T-helper 22 cell (primary cell): ENCODE results near the gene TEX261.
"Not testable (repeated sequence)": the region's sequence is repeated elsewhere in the genome, so short reads cannot be mapped to it uniquely, and the experiment has no call there.

ENCODE experiments used
- DNase-seq: peaks from one replicate; pipeline ENCODE4 v3.0.0-alpha.2; 2020; ENCODE audit warnings: low read depth

TEX261 gene

DNA sequence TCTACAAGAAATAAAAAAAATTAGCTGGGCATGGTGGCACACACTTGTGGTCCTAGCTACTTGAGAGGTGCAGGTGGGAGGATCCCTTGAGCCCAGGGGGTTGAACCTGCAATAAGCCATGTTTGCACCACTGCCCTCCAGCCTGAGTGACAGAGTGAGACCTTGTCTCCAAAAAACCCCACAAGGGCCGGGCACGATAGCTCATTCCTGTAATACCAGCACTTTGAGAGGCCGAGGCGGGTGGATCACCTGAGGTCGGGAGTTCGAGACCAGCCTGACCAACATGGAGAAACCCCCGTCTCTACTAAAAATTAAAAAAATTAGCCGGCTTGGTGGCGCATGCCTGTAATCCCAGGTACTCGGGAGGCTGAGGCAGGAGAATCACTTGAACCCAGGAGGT lies 5.3 kb upstream of the TEX261 start:
- DNase-seq = not testable (repeated sequence)

DNA sequence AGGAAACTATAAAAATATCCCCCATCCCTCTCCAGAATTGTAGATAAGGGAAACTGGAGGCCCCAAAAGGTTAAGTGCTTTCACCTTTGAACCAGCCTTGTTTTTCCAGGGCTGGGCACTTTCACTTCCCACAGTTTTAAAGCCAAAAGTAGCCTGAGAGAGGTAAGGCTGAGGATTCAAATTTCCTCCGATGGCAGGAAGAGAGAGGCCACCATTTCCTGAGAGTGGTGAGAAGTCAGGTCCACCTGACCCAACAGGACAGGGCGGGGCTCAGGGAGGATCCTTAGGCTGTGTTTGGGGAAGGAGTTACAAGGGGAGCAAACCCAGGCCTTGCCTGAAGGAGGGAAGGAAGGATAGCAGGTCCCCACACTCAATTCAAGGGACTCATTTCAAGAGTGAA lies 4.7 kb upstream of the TEX261 start:
- DNase-seq = no peak

- DNase-seq = not testable (repeated sequence)
These were observed 4.2 kb upstream of the TEX261 start for GRCh38 chr2:70998885-70999284.

- peak; percentile 42 for DNase-seq
These were observed 705 bp upstream of the TEX261 start for GRCh38 chr2:70995426-70995729.

- no peak for DNase-seq
These were observed 519 bp downstream of the TEX261 start for GRCh38 chr2:70994009-70994698.

- DNase-seq = no peak
These were observed 1.5 kb downstream of the TEX261 start for GRCh38 chr2:70992945-70993853.

DNA sequence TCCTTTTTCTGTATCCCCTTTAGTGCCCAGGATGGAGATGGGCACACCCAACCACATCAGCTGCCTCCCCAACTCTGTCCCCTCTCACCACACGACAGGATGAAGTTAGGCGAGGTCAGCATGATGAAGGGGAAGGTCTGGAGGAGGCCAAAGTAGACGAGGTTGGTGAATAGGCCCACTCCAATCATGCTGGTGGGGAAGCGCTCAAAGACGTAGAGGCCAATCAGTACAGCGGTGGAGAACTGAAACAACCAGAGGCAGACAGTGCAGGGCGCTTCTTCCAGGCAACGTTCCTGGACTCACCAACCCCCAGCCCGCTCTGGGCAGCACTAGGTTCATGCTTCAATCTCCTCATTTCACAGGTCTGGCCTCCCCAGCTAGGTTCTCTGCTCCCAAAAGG lies 2.9 kb downstream of the TEX261 start:
- DNase-seq = no peak

GRCh38 chr2:70991142-70991541 lies 3.5 kb downstream of the TEX261 start:
- no peak for DNase-seq

DNA sequence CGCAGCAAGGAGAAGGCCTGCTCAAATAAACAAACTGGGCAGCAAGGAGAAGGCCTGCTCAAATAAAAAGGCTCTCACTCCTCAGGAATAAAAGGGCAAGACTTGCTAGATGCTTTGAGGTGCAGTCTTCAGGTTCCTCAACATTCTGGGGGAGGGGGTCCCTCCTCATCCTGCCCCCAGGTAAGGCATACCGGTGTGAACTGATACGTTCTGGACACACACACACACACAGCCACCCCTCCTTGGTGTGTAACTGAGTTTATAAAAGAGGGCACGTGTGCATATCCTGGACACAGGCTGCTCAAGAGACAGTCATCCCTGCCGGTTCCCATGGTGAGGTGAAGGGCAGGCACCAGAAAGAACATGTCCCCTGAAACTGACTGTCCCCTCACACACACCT lies 4.5 kb downstream of the TEX261 start:
- no peak for DNase-seq

DNA sequence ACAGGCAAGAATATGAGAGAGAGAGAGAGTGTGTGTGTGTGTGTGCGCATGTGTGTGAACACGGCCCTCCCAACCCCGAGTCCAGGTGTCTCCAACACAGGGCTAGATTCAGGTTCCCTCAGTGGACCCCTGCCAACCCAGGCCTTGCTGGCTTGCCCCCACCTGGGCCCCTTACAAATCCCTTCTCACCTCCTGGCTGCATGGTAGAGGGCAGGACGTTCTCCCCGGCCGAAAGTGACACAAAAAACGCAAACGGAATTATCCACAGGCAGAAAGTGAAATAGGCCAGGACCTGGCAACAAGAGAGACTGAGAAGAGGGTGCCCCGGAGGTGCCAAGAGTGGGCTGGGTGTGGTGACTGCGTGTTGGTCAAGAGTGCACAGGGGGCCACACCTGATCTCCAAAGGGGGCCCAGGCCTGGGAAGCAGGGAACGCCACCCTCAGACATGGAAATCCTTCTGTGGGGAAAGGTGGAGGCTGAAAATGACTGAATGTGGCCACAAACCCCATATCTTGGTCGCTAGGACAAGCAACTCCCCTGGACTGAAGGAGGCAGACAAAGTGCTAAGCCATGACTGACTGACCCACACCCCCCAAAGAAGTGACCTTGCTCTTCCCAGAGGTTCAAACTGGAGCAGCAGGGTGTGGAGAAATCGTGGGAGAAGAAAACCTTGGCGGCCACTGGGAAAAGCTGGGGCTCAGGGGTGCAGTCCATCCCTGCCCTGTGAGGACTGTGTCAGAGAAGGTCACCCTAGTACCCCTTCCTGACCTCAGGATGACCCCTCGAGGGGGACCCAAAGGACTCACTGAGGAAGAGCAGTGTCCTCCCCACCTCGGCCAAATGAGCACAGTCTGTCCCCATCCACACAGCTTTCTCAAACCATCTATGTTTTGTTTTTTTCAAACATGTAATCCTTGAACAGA lies 5.7 kb downstream of the TEX261 start:
- no peak for DNase-seq

DNA sequence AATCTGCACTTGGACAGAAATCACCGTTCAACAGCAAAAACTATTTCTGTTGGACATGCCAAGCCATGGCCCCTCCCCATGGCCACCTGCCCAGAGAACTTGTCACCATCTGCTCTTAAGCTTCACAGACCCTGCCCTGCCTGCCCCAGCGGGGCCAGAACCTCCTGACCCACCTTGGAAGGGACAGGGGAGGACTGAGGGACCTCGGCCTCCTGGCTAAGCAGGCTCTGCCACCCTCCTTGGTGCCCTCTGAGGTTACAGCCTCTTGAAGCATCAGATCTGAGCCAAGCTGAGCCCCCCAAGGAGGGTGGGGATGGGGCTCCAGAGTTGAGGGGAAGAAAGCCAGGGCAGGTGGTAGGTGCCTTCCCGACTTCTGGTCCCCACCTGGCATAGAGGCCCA lies 6.5 kb downstream of the TEX261 start:
- no peak for DNase-seq

GRCh38 chr2:70987386-70987785 lies 7.3 kb downstream of the TEX261 start:
- DNase-seq = no peak

GRCh38 chr2:70986499-70987189 lies 8.0 kb downstream of the TEX261 start:
- no peak for DNase-seq

DNA sequence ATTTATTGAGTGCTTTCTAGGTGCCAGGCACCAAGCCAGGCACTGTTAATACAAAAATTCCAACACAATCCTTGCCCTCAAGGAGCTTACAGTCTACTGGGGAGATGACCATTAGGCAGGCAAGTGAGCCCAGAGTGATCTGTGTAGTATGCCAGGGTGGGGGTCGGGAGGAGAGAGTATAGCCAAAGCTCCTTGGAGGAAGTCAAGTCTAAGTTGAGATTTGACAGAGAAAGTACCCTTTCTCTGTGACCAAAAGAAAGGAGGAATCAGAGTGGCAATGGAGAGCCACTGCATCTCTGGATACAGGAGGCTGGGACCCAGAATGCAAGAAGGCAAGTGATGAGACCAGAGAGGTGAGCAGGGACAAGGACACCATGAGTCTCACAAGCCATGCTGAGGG lies 8.7 kb downstream of the TEX261 start:
- DNase-seq = no peak

GRCh38 chr2:70985283-70985688 lies 9.4 kb downstream of the TEX261 start:
- no peak for DNase-seq

- peak; percentile 55 for DNase-seq
These were observed 9.9 kb downstream of the TEX261 start for GRCh38 chr2:70984576-70985282.

- no peak for DNase-seq
These were observed 10.5 kb downstream of the TEX261 start for GRCh38 chr2:70984228-70984575.

DNA sequence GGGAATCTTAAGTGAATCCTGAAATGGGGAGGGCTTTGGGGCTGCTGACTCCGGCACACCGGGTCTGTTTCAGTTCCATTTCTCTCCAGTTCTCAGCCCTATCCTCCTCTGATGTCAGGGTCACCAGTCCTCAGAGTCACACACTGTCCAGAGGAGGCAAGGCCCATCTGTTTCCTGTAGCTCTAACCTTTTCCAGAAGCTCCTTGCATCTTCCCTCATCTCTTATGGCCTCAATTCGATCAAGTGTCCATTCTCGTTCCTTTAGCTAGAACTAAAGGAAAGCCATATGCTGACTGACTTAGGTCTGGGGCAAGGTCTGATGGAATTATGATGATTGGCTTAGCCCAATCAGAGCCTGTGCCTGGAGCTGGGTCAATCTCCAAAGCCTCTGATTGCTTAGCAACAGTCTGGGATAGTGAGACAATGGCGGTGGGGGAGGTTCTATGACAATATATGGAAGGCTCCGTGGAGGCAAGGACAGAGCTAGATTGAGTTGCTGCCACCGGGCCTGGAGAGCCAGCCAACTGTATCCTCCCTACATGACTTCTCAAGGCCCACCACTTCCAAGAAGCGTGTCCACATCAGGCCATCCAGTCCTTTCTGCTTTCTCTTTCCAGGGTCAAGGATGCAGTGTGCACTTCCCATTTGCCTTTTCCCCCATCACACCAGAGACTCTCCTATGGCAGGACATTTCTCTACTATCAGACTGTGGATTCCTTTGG lies 11.0 kb downstream of the TEX261 start:
- DNase-seq = no peak

GRCh38 chr2:70982971-70983370 lies 11.7 kb downstream of the TEX261 start:
- DNase-seq = no peak
